HG03457 (cell line): ENCODE measurements around the gene MICALL2.

Source experiments
- ATAC-seq: cut with Tn5 transposase; IDR thresholded peaks from one replicate; pipeline ENCODE4 v1.9.1; 2021; ENCODE audit warnings: moderate number of reproducible peaks; ENCODE audit not compliant: unreplicated experiment

Gene MICALL2

GRCh38 chr7:1458683-1459511 lies at the start of gene MICALL2:
MICALL2 (minus strand) TSS chr7:1459470; CDS start chr7:1459326, 144 bp downstream.
- ATAC-seq, result peak; percentile 2

- no peak for ATAC-seq
Measured at GRCh38 chr7:1508277-1508758, 49.0 kb upstream of the MICALL2 start.

DNA sequence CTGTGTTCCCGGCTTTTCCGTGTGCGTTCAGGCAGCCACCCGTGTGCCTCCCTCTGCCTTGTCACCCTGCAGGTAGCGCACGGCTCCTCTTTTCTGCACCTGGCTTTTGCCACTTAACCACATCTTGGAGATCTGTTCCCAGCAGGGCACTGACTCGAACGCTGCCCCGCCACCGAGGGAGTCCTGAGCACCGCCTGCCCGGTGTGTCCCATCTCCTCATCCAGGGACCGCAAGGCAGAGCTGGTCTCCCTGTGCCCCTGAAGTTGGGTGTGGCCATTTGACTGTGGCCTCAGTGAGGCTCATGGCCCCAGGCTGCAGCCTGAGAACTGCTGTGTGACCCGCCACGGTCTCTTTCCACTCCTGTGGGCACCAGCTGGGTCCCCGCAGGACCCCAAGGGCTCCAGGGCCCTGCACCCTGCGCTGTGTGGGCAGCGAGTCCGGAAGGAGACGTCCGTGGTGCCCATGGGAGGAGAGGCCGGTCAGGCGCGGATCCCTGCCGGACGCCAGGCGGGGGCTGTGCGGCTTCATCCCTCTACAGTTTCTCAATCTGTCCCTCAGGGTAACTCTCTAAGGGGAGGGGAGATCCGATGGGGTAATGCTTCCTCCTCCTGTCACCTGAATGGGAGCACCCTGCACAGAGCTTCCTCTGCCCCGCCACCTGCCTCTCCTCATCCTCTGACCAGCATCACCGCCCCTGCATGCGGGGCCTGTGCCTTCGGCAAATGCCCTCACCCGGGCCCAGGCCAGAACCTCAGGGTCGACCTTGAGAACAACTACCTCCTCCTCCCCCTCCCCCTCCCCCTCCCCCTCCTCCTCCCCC lies 46.7 kb upstream of the MICALL2 start:
- ATAC-seq, result no peak

GRCh38 chr7:1503816-1504775 lies 44.8 kb upstream of the MICALL2 start, which contains the start of gene INTS1:
INTS1 (minus strand) TSS chr7:1504389; CDS start chr7:1503960, 429 bp downstream.
- ATAC-seq, result peak; percentile 58

- ATAC-seq, result no peak
Measured at GRCh38 chr7:1503390-1503789, 44.1 kb upstream of the MICALL2 start.

DNA sequence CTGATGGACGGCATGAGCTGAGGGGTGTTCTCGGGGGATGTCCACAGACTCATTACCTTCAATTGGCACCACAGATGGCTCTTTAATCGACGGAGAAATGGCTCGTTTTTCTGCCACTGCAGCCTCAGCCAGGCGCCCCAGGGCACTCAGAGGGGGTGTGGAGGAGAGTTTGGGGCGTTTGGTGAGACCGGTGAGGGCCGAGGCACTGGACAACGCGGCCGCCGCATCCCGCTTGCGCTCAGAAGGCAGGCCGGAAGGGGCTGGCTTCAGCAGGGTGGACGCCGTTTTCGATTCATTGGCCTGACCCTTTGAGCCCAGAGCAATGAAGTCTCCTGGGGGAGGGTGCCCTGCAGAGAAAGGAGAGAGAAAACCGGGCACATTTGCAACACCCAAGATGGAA lies 43.6 kb upstream of the MICALL2 start:
- ATAC-seq, result no peak

DNA sequence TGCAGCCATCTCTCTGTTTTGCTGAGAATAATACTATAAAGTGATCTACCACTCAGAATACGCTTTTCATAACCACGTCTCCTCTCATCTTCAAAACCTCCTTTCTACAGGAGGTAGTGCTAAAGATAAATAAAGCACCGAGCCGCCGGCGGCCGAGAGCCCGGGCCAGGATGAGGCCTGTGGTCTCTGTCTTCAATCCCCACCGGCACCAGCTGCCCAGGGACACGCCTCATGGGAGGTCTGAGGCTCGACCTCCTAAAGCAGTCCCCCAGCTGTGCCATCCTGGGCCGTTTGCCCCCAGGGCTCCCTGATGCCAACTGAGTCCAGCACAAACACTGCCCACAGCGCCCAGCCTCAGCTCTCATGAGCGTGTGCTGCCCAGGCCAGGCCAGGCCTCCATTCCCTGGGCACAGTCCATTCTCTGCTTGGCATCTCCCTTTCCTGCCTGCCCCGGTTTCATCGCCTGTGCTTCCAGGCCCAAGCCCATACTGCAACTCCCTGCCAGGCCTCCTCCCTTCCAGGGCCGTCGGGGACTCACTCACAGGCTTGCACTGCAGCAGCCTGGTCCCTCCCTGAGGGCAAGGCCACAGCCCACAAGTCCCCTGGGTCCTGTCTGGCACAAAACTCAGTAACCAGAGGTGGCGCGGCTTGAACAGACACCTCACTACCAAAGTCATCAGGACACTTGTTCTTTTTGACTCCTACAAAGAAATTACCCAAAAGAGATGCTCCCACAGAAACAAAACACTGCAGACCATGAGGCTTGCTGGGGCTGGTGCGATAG lies 42.4 kb upstream of the MICALL2 start:
- no peak for ATAC-seq

DNA sequence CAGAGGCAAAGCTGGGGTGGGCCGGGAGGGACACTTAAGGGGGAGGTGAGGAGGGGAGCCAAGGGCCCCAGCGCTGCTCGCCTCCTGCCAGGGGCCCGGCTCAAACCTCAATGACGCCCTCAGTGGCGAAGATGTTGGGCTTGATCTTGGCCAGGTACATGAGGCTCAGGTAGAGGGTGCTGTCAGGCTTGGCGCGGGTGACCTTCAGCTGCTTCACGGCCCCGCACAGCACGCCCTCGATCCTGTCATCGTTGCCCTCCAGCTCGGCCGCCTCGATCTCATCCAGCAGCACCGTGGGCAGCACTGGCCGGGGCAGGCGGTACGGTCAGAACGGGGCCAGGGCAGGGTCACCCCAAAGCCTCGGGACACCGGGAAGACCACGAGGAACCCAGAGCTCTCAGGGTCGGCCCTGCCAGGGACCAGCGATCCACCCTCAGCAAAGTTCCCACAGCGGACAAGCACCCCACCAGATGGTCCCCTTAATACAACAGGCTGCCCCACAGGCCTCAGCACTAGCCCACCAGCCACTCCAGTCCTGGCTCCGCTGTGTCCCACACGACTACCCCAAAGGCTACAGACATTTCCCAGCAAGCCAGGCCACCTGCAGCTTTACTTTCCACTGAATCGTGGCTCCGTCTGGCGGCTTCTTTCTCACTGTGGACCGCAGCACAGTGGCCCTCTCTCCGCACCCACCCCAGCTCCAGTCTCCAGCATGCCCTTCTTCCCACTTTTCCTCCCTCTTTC lies 41.0 kb upstream of the MICALL2 start:
- no peak for ATAC-seq

GRCh38 chr7:1499367-1500029 lies 40.2 kb upstream of the MICALL2 start:
- ATAC-seq, result no peak

GRCh38 chr7:1498370-1499305 lies 39.4 kb upstream of the MICALL2 start:
- ATAC-seq, result no peak

DNA sequence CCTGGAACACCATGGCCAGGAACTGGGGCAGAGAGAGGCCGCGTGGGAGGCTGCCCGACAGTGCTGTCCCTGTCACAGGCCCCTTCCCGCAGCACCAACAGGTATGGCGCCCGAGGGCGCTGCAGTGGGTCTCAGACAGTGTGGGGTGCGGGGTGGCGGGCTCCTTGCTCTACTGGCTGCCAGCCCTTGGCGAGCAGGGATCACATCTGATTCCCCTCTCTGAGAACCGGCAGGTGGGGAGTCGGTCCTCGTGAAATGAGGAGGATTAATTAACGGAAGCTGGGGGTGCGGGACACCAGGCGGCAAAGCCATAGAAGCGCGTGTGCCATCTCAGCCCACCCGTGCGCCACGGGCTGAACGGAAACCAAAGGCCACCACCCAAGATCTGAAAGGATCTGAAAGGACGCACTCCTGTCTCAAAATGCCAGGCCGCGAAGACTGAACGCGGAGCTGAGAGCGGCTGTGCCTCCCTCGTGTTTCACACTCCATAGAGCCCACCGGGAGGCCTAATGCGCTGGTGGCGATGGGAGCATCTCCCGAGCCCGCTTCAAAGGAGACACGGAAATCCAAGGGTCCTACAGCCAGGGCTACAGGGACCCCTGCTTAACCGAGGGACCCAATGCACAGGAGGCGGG lies 38.1 kb upstream of the MICALL2 start:
- ATAC-seq, result no peak

GRCh38 chr7:1496531-1497292 lies 37.4 kb upstream of the MICALL2 start:
- no peak for ATAC-seq

DNA sequence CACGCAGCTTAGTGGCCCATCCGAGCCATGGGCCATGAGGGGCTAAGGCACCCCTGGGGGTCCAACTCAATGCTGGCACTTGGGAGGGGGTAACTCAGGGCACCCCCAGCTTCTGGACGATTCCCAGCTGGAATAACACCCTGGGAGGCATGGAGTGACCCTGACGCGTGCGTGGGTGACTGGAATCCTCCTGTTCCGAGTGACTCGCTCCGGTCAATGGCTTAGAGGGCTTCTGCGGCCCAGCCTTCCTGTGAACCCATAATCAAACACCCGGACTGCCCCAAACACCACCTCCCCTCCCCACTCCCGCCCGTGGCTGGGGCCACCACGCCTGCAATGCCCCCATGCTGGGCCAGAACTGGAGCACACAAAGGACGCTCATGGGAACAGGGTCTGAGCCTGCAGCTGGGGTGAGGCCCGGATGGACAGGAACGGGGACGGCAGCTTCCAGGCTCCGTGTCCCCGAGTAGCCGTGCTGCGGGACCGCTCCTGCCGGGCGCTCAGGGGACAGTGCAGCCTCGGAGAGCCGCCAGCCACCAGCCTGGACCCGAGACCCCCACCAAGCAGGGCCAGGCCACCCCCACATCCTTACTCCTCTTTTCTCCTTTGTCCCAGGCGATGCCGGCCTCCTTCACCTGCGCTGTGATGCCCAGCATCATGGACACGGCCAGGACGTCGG lies 36.4 kb upstream of the MICALL2 start:
- ATAC-seq, result no peak

GRCh38 chr7:1494866-1495563 lies 35.7 kb upstream of the MICALL2 start:
- ATAC-seq, result no peak

GRCh38 chr7:1494447-1494846 lies 35.2 kb upstream of the MICALL2 start:
- ATAC-seq, result no peak
